Uterus (tissue), 4 donors: ENCODE data around the gene FBXO44. TPM values are rescaled to one million over a fixed set of nuclear protein-coding genes. Genes with fewer than 3 reads are reported as not detected.

Experiments used
- DNase-seq, 2 donors: peaks; one replicate each; pipeline ENCODE4 v3.0.0-alpha.2; 2019 to 2020
- H3K27ac ChIP-seq, 2 donors: fragments of 200-600 bp; sonication (generic); 1 replicate in 1 of 2; 2 replicates in 1 of 2; pipeline ENCODE4 v1.5.1; 2016 to 2018
- H3K27me3 ChIP-seq, 2 donors: fragments of 200-600 bp; sonication (generic); one replicate each; pipeline ENCODE4 v1.5.1; 2018 to 2019; ENCODE audit warnings: control low read depth in 1 of 2
- H3K36me3 ChIP-seq, 2 donors: fragments of 200-600 bp; sonication (generic); one replicate each; pipeline ENCODE4 v1.5.1; 2019; ENCODE audit warnings: control low read depth in 1 of 2
- H3K4me1 ChIP-seq, 2 donors: fragments of 200-600 bp; sonication (generic); one replicate each; pipeline ENCODE4 v1.5.1; 2018 to 2019; ENCODE audit warnings: control low read depth in 1 of 2
- H3K4me3 ChIP-seq, 2 donors: fragments of 200-600 bp; sonication (generic); 1 replicate in 1 of 2; 2 replicates in 1 of 2; pipeline ENCODE4 v1.5.1; 2018 to 2019; ENCODE audit warnings: mild to moderate bottlenecking in 1 of 2
- H3K9me3 ChIP-seq, 2 donors: fragments of 200-600 bp; sonication (generic); one replicate each; pipeline ENCODE4 v1.5.1; 2019; ENCODE audit warnings: control low read depth in 1 of 2
- CTCF ChIP-seq, 4 experiments: fragments of 200-600 bp in 2 of 4; fragments of 450-650 bp in 2 of 4; sonication (generic) in 2 of 4; IDR thresholded peaks; one replicate each; pipeline ENCODE4 v1.5.1; 2016 to 2019; ENCODE audit warnings: antibody characterized with exemption in 4 of 4, mild to moderate bottlenecking in 2 of 4, moderate library complexity in 1 of 4
- POLR2A ChIP-seq, 2 donors: fragments of 450-650 bp; IDR thresholded peaks; one replicate each; pipeline ENCODE4 v1.6.1; 2016; ENCODE audit warnings: antibody characterized with exemption in 2 of 2, mild to moderate bottlenecking in 1 of 2, moderate library complexity in 1 of 2
- intact Hi-C: fragments of 100-400 bp; cut with DNase I; formaldehyde crosslinking; loops from one replicate; pipeline ENCODE4 v1.15.1; 2023; ENCODE audit warnings: low total_unique reads
- total RNA-seq, 4 donors: library from RNA; depleted of rRNA in 3 of 4; stranded (reverse); fragments of >200 nt in 3 of 4; gene quantifications; one replicate each; pipeline versions ENCODE4 v1.1.0 to v1.2.4, GENCODE V29; 2014 to 2023
- donor health status: DM: yes; HTN: yes; CAD: no.

Gene FBXO44
- total RNA-seq, 4 donors from 2014 or later, result 7.6 to 26.7 (median 17.6) TPM

- H3K9me3 ChIP-seq, result no peaks in the 10 kb centered on the region
- H3K4me1 ChIP-seq, result no peaks in the 10 kb centered on the region
- H3K36me3 ChIP-seq, result no peaks in the 10 kb centered on the region
- H3K4me3 ChIP-seq, result no peak overlapping the region
- no peak for TF ChIP-seq CTCF (IDR thresholded peaks at IDR 0.05)
- TF ChIP-seq POLR2A (IDR thresholded peaks at IDR 0.05), result no peak
- DNase-seq, result no peak
- no peaks in the 10 kb centered on the region for H3K27me3 ChIP-seq
- intact Hi-C loops, result no loop called here
- H3K27ac ChIP-seq, result no peak overlapping the region
These were observed 42.9 kb upstream of the FBXO44 start for GRCh38 chr1:11611638-11612327.

- Histone ChIP-seq H3K4me1 (no peaks in the 10 kb centered on the region), H3K36me3 (no peaks in the 10 kb centered on the region), H3K4me3 (no peak overlapping the region), H3K9me3 (no peaks in the 10 kb centered on the region), H3K27me3 (no peaks in the 10 kb centered on the region), H3K27ac (no peak overlapping the region)
- no peak for DNase-seq
- TF ChIP-seq CTCF (IDR thresholded peaks at IDR 0.05) (no peak), POLR2A (IDR thresholded peaks at IDR 0.05) (no peak)
- intact Hi-C loops, result no loop called here
These were observed 41.3 kb upstream of the FBXO44 start for GRCh38 chr1:11613347-11613746.

- H3K27me3 ChIP-seq, result no peaks in the 10 kb centered on the region
- DNase-seq, result no peak
- H3K36me3 ChIP-seq, result no peaks in the 10 kb centered on the region
- H3K4me3 ChIP-seq, result no peak overlapping the region
- H3K27ac ChIP-seq, result no peak overlapping the region
- intact Hi-C loops, result no loop called here
- no peaks in the 10 kb centered on the region for H3K9me3 ChIP-seq
- no peaks in the 10 kb centered on the region for H3K4me1 ChIP-seq
- TF ChIP-seq CTCF (IDR thresholded peaks at IDR 0.05) (no peak), POLR2A (IDR thresholded peaks at IDR 0.05) (no peak)
These were observed 39.6 kb upstream of the FBXO44 start for GRCh38 chr1:11615090-11615489.

- TF ChIP-seq CTCF (IDR thresholded peaks at IDR 0.05) (no peak), POLR2A (IDR thresholded peaks at IDR 0.05) (no peak)
- H3K36me3 ChIP-seq, result no peaks in the 10 kb centered on the region
- no peaks in the 10 kb centered on the region for H3K27me3 ChIP-seq
- H3K4me1 ChIP-seq, result no peaks in the 10 kb centered on the region
- no peak for DNase-seq
- intact Hi-C loops, result no loop called here
- H3K27ac ChIP-seq, result no peak overlapping the region
- H3K9me3 ChIP-seq, result no peaks in the 10 kb centered on the region
- no peak overlapping the region for H3K4me3 ChIP-seq
These were observed 37.9 kb upstream of the FBXO44 start for GRCh38 chr1:11616766-11617165.

- no peaks in the 10 kb centered on the region for H3K27me3 ChIP-seq
These were observed 37.4 kb upstream of the FBXO44 start for GRCh38 chr1:11617314-11617713.

More at GRCh38 chr1:11617314-11617713, 37.4 kb upstream of the FBXO44 start:
- no peaks in the 10 kb centered on the region for H3K36me3 ChIP-seq
- TF ChIP-seq POLR2A (IDR thresholded peaks at IDR 0.05) (no peak), CTCF (IDR thresholded peaks at IDR 0.05) (no peak)
- H3K9me3 ChIP-seq, result no peaks in the 10 kb centered on the region
- H3K4me3 ChIP-seq, result no peak overlapping the region
- intact Hi-C loops, result no loop called here
- H3K4me1 ChIP-seq, result no peaks in the 10 kb centered on the region
- H3K27ac ChIP-seq, result no peak overlapping the region
- DNase-seq, result no peak
